ENCODE data around the gene HOMEZ.
A peak's percentile ranks its signal among the peaks of the same experiment; 100 is the strongest.
"Not testable (repeated sequence)": the region's sequence is repeated elsewhere in the genome, so short reads cannot be mapped to it uniquely, and the experiment has no call there.

The HOMEZ gene

DNA sequence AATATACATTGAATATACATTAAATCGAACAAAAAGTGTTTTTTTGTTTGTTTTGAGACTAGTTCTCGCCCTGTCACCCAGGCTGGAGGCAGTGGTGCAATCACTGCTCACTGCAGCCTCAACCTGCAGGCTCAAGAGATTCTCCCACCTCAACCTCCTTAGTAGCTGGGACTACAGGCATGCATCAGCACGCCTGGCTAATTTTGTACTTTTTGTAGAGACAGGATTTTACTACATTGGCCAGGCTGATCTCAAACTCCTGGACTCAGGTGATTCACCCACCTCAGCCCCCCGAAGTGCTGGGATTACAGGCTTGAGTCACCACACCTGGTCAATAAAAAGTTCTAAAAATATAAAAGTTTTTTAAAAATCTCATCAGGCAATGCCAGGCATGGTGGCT, 58.4 kb downstream of the HOMEZ start:
- no peaks in the 10 kb centered on the region for H3K36me3 ChIP-seq (ENCODE audit: control insufficient read depth in 2 of 2, insufficient read depth in 1 of 2, low read length in 2 of 2)
- ChIA-PET CTCF (interaction anchor here (0.6 to 1.3 kb wide), 4 partner anchors 9 to 151 kb away, joined by 3 to 7 read pairs (median 4); no protein-coding TSS in a partner anchor), POLR2A (no interaction called here)
- no peaks in the 10 kb centered on the region for H3K4me1 ChIP-seq (ENCODE audit: control insufficient read depth, insufficient read depth, low read length)
- no peak overlapping the region for H3K27ac ChIP-seq (ENCODE audit: extremely low read depth, low read depth, low read length)
- H3K9me3 ChIP-seq (ENCODE audit: control insufficient read depth, insufficient read depth, low read depth, low read length) = no peaks in the 10 kb centered on the region
- no peak overlapping the region for H3K4me3 ChIP-seq (ENCODE audit: low read depth, low read length)
- TF ChIP-seq ZNF157 (tag by site-specific recombination; IDR thresholded peaks at IDR 0.05) (no peak), ZNF654 (tag by site-specific recombination; IDR thresholded peaks at IDR 0.05; ENCODE audit: low read depth) (no peak), GLI2 (tag by site-specific recombination; IDR thresholded peaks at IDR 0.05; ENCODE audit: borderline replicate concordance, low read depth) (no peak), ZNF747 (tag by site-specific recombination; IDR thresholded peaks at IDR 0.05) (no peak), SALL2 (tag by site-specific recombination; IDR thresholded peaks at IDR 0.05; ENCODE audit: borderline replicate concordance) (no peak), ZNF561 (tag by site-specific recombination; IDR thresholded peaks at IDR 0.05; ENCODE audit: borderline replicate concordance) (no peak), GLIS1 (tag by site-specific recombination; IDR thresholded peaks at IDR 0.05) (no peak), ZNF416 (tag by site-specific recombination; IDR thresholded peaks at IDR 0.05) (no peak), ZNF274 (IDR thresholded peaks at IDR 0.05; ENCODE audit: low read length) (no peak), ZNF274 (tag by site-specific recombination; IDR thresholded peaks at IDR 0.05; ENCODE audit: borderline replicate concordance) (no peak)
- TF ChIP-seq, protein P1, sequence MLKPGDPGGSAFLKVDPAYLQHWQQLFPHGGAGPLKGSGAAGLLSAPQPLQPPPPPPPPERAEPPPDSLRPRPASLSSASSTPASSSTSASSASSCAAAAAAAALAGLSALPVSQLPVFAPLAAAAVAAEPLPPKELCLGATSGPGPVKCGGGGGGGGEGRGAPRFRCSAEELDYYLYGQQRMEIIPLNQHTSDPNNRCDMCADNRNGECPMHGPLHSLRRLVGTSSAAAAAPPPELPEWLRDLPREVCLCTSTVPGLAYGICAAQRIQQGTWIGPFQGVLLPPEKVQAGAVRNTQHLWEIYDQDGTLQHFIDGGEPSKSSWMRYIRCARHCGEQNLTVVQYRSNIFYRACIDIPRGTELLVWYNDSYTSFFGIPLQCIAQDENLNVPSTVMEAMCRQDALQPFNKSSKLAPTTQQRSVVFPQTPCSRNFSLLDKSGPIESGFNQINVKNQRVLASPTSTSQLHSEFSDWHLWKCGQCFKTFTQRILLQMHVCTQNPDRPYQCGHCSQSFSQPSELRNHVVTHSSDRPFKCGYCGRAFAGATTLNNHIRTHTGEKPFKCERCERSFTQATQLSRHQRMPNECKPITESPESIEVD (tag by site-specific recombination; IDR thresholded peaks at IDR 0.05) = no peak
- TF ChIP-seq, protein P2, sequence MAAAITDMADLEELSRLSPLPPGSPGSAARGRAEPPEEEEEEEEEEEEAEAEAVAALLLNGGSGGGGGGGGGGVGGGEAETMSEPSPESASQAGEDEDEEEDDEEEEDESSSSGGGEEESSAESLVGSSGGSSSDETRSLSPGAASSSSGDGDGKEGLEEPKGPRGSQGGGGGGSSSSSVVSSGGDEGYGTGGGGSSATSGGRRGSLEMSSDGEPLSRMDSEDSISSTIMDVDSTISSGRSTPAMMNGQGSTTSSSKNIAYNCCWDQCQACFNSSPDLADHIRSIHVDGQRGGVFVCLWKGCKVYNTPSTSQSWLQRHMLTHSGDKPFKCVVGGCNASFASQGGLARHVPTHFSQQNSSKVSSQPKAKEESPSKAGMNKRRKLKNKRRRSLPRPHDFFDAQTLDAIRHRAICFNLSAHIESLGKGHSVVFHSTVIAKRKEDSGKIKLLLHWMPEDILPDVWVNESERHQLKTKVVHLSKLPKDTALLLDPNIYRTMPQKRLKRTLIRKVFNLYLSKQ (tag by site-specific recombination; IDR thresholded peaks at IDR 0.05; ENCODE audit: borderline replicate concordance) = no peak
- TF ChIP-seq, protein P3, sequence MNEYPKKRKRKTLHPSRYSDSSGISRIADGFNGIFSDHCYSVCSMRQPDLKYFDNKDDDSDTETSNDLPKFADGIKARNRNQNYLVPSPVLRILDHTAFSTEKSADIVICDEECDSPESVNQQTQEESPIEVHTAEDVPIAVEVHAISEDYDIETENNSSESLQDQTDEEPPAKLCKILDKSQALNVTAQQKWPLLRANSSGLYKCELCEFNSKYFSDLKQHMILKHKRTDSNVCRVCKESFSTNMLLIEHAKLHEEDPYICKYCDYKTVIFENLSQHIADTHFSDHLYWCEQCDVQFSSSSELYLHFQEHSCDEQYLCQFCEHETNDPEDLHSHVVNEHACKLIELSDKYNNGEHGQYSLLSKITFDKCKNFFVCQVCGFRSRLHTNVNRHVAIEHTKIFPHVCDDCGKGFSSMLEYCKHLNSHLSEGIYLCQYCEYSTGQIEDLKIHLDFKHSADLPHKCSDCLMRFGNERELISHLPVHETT (tag by site-specific recombination; IDR thresholded peaks at IDR 0.05) = no peak
- TF ChIP-seq, protein P4, sequence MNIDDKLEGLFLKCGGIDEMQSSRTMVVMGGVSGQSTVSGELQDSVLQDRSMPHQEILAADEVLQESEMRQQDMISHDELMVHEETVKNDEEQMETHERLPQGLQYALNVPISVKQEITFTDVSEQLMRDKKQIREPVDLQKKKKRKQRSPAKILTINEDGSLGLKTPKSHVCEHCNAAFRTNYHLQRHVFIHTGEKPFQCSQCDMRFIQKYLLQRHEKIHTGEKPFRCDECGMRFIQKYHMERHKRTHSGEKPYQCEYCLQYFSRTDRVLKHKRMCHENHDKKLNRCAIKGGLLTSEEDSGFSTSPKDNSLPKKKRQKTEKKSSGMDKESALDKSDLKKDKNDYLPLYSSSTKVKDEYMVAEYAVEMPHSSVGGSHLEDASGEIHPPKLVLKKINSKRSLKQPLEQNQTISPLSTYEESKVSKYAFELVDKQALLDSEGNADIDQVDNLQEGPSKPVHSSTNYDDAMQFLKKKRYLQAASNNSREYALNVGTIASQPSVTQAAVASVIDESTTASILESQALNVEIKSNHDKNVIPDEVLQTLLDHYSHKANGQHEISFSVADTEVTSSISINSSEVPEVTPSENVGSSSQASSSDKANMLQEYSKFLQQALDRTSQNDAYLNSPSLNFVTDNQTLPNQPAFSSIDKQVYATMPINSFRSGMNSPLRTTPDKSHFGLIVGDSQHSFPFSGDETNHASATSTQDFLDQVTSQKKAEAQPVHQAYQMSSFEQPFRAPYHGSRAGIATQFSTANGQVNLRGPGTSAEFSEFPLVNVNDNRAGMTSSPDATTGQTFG (tag by site-specific recombination; IDR thresholded peaks at IDR 0.05; ENCODE audit: borderline replicate concordance) = no peak

DNA sequence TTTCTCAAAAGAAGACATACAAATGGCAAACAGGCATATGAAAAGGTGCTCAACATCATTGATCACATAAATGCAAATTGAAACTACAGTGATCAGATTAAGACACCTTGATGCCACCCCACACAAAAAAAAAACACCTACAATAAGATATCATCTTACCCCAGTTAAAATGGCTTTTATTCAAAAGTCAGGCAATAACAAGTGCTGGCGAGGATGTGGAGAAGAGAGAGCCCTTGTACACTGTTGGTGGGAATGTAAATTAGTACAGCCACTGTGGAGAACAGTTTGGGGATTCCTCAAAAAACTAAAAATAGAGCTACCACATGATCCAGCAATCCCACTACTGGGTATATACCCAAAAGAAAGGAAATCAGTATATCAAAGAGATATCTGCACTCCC, 61.0 kb downstream of the HOMEZ start:
- peak; percentile 96 for TF ChIP-seq ZNF184 (tag by site-specific recombination; IDR thresholded peaks at IDR 0.05)
- POLR2A ChIA-PET; H3K4me3 ChIP-seq (ENCODE audit: low read depth, low read length); H3K27ac ChIP-seq (ENCODE audit: extremely low read depth, low read depth, low read length); H3K4me1 ChIP-seq (ENCODE audit: control insufficient read depth, insufficient read depth, low read length); H3K36me3 ChIP-seq (ENCODE audit: control insufficient read depth in 2 of 2, insufficient read depth in 1 of 2, low read length in 2 of 2); H3K9me3 ChIP-seq (ENCODE audit: control insufficient read depth, insufficient read depth, low read depth, low read length): not testable (repeated sequence)
- CTCF ChIA-PET = interaction anchor here (0.5 to 0.6 kb wide), 3 partner anchors 14 to 244 kb away, joined by 3 to 8 read pairs (median 4); no protein-coding TSS in a partner anchor
